SKM-1 treated with dmso at 0.1 percent for 144 hours (cell line): ENCODE measurements around the gene KCNQ1.
"Not testable (repeated sequence)": the region's sequence is repeated elsewhere in the genome, so short reads cannot be mapped to it uniquely, and the experiment has no call there.

Experiments
- DNase-seq: peaks from one replicate; lab custom pipeline; 2025; ENCODE audit not compliant: unreplicated experiment; lab: John Stamatoyannopoulos, UW

The KCNQ1 gene

GRCh38 chr11:2472428-2473186, 27.8 kb downstream of the KCNQ1 start:
- no peak for DNase-seq

DNA sequence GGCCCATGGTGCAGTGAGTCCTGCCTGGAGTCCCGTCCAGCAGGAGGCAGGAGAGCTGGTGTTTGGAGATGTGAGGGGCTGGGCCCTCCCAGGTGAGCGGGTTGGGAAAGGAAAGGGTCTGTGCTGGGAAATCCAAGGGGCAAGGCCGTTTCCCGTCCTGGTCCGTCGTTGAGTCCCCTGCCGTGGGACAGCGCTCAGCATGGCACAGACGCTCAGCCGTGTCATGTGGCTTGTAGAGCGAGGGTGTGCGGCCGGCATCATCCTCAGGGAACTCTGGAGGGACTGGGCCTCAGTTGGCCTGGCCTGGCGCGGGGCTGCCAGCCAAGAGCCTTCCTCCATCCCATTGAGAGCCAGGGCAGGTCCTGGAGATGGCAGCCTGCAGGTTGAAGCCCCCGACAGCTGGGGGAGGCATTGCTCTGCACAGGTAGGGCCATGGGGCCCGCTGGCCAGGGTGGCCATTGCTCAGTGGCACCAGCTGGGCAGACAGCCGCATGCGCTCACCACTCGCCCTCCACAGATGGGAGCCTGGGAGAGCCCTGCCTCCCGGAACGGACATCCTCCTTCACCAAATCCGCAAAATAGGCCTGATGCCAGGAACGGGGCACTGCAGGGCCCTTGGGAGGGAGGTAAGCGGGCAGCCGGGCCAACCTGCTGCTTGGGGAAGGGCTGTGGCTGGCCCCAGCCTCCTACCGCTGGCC, 28.7 kb downstream of the KCNQ1 start:
- no peak for DNase-seq

- no peak for DNase-seq
Observed at GRCh38 chr11:2474059-2474901, 29.5 kb downstream of the KCNQ1 start.

DNA sequence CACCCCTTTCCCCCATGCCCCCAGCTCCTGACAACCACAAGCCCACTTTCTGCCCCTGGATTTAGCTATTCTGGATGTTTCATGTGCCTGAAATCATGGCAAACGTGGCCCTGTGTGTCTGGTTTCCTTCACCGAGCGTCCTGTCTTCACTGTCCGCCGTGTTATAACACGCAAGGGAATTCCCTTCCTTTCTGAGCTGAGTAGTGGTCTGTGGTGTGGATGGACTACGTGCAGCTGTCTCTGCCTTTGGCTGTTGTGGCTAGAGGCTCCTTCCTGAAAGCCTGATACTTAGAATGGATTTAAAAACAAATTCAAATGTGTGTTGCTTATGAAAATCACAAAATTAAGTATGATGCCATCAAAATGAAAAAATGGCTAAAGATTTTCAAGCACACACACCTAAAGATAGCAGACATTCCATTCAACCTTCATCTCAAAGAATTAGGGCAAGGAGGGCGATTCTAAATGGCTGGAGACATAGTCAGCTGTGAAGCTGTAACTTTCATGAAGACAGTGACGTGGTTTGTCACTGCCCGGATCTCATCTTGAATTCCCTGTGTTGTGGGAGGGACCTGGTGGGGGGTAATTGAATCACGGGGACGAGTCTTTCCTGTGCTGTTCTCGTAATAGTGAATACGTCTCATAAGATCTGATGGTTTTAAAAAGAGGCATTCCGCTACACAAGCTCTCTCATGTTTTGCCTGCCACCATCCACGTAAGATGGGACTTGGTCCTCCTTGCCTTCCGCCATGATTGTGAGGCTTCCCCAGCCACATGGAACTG, 30.5 kb downstream of the KCNQ1 start:
- no peak for DNase-seq

- no peak for DNase-seq
Observed at GRCh38 chr11:2477254-2477653, 32.4 kb downstream of the KCNQ1 start.

- no peak for DNase-seq
Observed at GRCh38 chr11:2477936-2478335, 33.1 kb downstream of the KCNQ1 start.

- DNase-seq, result not testable (repeated sequence)
Observed at GRCh38 chr11:2480067-2480873, 35.5 kb downstream of the KCNQ1 start.

DNA sequence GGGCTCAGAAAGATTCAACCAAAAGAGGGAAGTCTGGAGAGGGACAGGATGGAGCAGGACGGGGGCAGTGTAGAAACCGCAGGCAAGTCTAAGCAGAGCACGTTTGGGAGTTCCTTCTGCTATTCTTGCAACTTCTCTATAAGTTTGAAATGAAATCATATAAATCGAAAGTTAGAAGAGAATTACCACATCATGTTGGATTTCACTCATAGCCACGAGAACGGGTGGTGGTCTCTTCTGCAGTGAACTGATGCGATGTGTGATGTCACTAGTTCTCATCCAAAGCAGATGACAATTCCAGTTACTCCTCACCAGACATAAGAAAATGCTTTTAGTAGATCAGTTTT, 36.0 kb downstream of the KCNQ1 start:
- DNase-seq, result peak; percentile 95

GRCh38 chr11:2481253-2481652, 36.4 kb downstream of the KCNQ1 start:
- DNase-seq, result no peak

GRCh38 chr11:2482204-2482603, 37.4 kb downstream of the KCNQ1 start:
- no peak for DNase-seq

DNA sequence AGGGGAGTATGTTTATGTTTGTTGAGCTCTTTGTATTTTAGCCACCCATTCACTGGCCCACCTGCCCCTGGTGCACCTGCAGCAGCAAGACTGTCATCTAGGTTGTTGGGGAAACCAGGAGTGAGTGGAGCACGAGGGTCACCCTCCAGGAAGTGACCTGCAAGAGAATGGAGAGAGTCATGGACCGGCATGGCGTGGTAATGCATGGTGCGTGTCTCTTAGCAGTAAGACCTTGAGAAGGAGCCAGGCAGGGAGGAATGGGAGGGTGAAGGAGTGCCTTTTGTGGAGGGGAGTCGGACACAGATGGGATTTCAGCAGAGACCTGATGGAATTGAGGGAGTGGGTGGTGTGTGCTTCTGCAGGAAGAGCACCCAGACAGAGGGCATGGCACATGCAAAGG, 37.9 kb downstream of the KCNQ1 start:
- DNase-seq, result no peak

DNA sequence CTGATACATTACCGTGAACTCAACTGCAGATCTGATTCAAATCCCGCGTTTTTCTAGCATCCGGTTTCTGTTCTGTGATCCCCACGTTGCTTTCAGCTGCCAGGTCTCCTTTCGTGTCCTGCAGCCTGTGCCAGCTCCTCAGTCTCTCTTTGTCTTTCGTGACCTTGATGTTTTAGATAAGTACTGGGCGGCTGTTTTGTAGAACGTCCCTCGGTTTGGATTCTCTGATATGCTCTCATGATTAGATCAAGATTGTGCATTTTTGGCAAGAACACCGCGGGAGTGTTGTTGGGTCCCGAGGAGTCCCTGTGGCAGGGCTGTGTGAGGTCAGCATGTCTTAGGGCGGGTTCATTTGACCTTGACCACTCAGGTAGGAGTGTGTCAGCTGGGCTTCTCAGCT, 38.6 kb downstream of the KCNQ1 start:
- DNase-seq, result no peak

DNA sequence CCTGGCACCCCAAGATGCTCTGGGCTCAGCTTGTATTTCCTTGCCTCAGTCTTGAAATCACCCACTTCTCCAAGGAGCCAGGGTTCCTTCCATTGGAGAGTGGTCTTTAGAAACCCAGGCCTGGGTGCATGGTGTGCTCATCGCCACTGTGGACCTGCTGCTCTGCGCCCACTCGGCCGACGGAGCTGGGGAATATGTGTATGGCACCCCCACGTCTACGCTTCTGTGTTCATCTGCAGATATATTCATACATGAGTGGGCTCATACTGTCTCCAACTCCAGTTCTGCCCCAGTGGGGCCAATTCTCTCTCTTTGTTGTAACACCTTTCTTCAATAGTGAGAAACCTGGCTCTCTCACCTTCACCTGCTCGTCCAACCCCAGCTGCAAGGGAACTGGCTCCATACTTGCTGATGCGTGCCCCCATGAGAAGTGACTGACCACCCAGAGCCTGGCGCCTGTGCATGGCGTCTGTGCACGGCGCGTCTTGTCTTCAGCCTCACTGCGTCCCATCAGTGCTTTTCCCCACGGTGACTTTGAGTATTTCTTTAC, 39.8 kb downstream of the KCNQ1 start:
- no peak for DNase-seq

DNA sequence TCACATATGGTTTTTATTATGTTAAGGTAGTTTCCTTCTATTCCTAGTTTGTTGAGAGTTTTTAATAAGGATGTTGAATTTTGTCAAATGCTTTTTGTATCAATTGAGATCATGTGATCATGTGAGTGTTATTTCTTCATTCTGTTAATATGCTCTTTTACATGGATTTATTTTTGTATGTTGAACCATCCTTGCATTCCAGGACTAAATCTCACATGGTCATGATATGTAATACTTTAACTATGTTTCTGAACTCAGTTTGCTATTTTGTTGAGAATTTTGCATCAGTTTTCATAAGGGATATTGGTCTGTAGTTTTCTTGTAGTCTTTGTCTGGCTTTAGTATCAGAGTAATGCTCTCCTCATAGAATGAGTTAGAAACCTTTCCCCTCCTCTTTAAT, 43.2 kb downstream of the KCNQ1 start:
- no peak for DNase-seq

GRCh38 chr11:2489083-2489482, 44.3 kb downstream of the KCNQ1 start:
- DNase-seq, result no peak

DNA sequence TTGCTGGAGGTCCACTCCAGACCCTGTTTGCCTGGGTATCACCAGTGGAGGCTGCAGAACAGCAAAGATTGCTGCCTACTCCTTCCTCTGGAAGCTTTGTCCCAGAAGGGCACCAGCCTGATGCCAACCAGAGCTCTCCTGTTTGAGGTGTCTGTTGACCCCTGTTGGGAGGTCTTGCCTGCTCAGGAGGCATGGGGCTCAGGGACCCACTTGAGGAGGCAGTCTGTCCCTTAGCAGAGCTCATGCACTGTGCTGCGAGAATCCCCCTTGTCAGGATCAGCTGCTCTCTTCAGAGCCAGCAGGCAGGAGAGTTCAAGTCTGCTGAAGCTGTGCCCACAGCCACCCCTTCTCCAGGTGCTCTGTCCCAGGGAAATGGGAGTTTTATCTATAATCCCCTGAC, 53.1 kb downstream of the KCNQ1 start:
- not testable (repeated sequence) for DNase-seq

- no peak for DNase-seq
Observed at GRCh38 chr11:2498750-2499149, 53.9 kb downstream of the KCNQ1 start.

DNA sequence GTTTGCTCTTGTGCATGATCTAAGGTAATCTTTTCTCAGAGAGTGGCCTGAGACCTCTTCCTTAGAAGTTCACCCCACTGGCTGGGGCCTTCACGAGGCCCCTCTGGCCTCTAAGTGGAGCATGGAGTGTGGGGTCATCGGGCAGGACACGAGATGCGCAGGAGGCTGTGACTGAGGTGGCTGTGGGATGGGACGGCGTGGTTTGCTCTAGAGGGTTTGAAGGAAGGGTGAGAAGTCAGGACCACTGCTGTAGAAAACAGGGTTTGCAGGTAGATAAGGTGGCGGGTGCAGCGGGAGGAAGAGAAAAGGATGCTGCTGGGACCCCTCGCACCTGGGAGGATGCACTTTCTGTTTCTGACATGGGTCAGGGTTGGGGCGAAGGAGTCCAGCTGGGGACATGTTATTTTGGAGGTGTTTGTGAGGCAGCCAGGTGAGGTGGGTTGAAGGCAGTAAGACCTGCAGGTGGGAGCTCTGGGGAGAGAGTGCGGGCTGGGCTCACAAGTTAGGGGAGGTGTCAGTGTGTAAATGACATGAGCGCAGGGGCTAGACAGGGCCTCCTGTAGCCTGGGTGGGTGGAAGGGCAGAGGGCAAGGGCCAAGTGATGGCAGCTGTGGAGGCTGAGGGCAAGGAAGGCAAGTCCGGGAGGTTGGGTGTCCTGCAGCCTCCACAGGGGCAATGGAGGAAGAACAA, 62.5 kb downstream of the KCNQ1 start:
- no peak for DNase-seq

DNA sequence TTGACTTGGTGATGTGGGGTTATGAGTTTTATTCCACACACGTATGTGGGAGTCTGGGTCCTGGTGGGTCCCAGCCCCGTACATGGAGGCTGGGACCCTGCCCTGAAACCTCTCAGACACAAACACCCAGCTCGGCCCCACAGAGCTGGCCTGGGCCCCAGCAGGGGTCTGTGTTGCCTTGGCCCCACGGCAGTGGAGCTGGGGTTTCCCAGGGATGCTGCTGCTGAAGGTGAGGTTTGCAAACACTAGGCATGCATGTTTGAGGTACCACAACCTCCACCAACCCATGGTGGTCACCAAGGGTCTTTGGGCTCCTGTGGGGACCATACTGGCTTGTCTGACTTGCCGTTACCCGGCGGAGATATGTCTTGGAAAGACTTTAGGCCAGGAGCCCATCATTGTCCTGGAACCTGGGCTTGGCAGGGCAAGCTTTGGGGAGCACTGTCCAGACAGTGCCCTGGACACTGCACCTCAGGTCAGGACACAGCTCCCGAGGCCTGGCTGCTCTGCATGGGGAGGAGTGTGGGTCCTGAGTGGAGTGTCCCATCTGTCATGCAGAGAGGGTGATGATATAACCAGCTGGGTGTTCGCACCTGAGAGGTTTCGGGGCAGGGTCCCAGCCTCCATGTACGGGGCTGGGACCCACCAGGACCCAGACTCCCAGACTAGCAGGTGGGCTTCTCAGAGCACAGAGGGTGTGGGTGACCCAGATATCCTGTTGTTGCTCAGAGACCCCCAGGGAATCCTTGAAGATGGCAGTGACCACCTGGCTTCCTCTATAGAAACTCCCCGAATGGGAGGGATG, 63.3 kb downstream of the KCNQ1 start:
- DNase-seq, result no peak
